OCI-LY3 (cell line): ENCODE results near the gene FUT7.
"Not testable (repeated sequence)": the region's sequence is repeated elsewhere in the genome, so short reads cannot be mapped to it uniquely, and the experiment has no call there.

Experiments
- H2AFZ ChIP-seq: fragments of 200-600, 300-600 bp; shearing (Covaris generic); 2 replicates; pipeline ENCODE4 v1.6.0; 2014; ENCODE audit warnings: antibody characterized with exemption, low read depth, low read length
- H3K27ac ChIP-seq: fragments of 200-600, 300-600 bp; sonication (generic); 2 replicates; pipeline ENCODE4 v1.5.1; 2014; ENCODE audit warnings: mild to moderate bottlenecking, low read length, moderate library complexity, mixed read lengths
- H3K27me3 ChIP-seq: fragments of 200-600, 300-600 bp; sonication (generic); 2 replicates; pipeline ENCODE4 v1.6.1; 2014; ENCODE audit warnings: low read depth, low read length, mixed read lengths
- H3K36me3 ChIP-seq: fragments of 200-600, 300-600 bp; sonication (generic); replicated peaks from 2 replicates; pipeline ENCODE3; 2014; ENCODE audit warnings: low read depth, low read length, mixed read lengths
- H3K4me1 ChIP-seq: fragments of 300-600, 200-600 bp; sonication (generic); 2 replicates; pipeline ENCODE4 v1.6.1; 2014; ENCODE audit warnings: low read length, mixed read lengths
- H3K4me2 ChIP-seq: fragments of 200-600, 300-600 bp; sonication (generic); 2 replicates; pipeline ENCODE4 v1.6.1; 2014; ENCODE audit warnings: low read length, mixed read lengths
- H3K4me3 ChIP-seq: fragments of 300-600, 200-600 bp; sonication (generic); 2 replicates; pipeline ENCODE4 v1.5.1; 2014; ENCODE audit warnings: antibody characterized with exemption, mild to moderate bottlenecking, low read length, moderate library complexity
- H3K79me2 ChIP-seq: fragments of 300-600, 200-600 bp; shearing (Covaris generic); 2 replicates; pipeline ENCODE4 v1.6.1; 2014; ENCODE audit warnings: mild to moderate bottlenecking, low read length, mixed read lengths
- H3K9ac ChIP-seq: fragments of 300-600, 200-600 bp; shearing (Covaris generic); 2 replicates; pipeline ENCODE4 v1.6.0; 2014; ENCODE audit warnings: mild to moderate bottlenecking, low read length, moderate library complexity
- H3K9me3 ChIP-seq: fragments of 200-600, 300-600 bp; shearing (Covaris generic); 2 replicates; pipeline ENCODE4 v1.6.1; 2014; ENCODE audit warnings: low read length, mixed read lengths; ENCODE audit not compliant: insufficient read depth
- H4K20me1 ChIP-seq: fragments of 200-600, 300-600 bp; sonication (generic); 2 replicates; pipeline ENCODE4 v1.6.1; 2016; ENCODE audit warnings: low read length, mixed read lengths; ENCODE audit not compliant: insufficient read depth
- EZH2phosphoT487 ChIP-seq: fragments of 200-600 bp; shearing (Covaris generic); IDR thresholded peaks from 2 replicates; pipeline ENCODE4 v1.6.1; 2018; ENCODE audit warnings: antibody characterized with exemption, mixed run types, low read depth
- TF ChIP-seq, protein P1 (sequence below): fragments of 200-600, 300-600 bp; sonication (generic); IDR thresholded peaks from 2 replicates; pipeline ENCODE4 v1.5.1; 2014; ENCODE audit warnings: antibody characterized with exemption, low read length, low read depth

Gene FUT7

DNA sequence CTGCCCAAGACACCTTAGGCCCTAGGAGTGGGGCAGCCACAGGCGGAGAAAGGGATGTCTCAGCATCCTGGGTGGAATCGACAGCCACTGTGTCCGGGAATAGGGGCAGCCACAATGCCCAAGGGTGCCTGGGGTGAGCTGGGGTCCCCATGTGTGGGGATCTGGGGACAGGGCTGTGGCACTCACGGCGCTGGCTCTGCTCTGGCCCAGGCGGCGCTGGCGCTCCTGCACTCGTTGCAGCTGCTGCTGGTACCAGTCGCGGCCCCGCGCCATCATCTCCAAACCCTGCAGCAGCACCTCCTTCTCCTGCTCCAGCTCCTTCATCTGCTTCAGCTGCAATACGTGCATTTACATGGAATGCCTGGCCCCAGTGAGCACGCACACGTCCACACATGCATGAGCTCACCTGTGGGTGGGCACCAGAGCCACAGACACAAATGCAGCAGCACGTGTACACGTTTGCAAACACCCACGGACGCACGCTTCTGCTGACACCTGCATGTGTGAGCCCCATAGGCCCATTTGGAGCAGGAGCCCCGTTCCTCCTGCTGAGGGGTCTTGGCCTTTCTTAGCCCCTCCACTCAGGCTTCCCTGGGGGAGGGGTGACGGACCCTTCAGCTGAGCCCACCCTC is 33.6 kb upstream of the FUT7 start:
- TF ChIP-seq, protein P1, sequence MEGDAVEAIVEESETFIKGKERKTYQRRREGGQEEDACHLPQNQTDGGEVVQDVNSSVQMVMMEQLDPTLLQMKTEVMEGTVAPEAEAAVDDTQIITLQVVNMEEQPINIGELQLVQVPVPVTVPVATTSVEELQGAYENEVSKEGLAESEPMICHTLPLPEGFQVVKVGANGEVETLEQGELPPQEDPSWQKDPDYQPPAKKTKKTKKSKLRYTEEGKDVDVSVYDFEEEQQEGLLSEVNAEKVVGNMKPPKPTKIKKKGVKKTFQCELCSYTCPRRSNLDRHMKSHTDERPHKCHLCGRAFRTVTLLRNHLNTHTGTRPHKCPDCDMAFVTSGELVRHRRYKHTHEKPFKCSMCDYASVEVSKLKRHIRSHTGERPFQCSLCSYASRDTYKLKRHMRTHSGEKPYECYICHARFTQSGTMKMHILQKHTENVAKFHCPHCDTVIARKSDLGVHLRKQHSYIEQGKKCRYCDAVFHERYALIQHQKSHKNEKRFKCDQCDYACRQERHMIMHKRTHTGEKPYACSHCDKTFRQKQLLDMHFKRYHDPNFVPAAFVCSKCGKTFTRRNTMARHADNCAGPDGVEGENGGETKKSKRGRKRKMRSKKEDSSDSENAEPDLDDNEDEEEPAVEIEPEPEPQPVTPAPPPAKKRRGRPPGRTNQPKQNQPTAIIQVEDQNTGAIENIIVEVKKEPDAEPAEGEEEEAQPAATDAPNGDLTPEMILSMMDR, result no peak
- H3K4me3 ChIP-seq, result no peak overlapping the region

DNA sequence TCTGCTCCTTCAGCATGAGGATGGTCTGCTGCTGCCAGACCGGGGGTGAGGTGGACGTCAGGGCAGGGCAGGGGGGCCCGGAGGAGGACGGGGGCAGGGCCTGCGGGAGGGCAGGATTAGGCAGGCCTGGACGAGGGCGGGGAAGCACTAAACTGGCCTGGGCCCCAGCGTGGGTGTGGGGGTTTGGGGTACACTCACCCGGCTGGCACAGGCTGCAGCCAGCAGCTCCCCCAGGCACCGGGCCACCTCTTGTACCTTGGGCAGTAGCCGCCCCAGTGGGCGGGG is 32.9 kb upstream of the FUT7 start:
- peaks cover 26% of the 10 kb centered on the region for H4K20me1 ChIP-seq
- H3K9me3 ChIP-seq, result no peaks in the 10 kb centered on the region
- no peak overlapping the region for H3K27ac ChIP-seq
- H3K4me1 ChIP-seq, result peaks cover 16% of the 10 kb centered on the region
- no peaks in the 10 kb centered on the region for H3K36me3 ChIP-seq
- peaks cover 15% of the 10 kb centered on the region for H3K79me2 ChIP-seq
- no peaks in the 10 kb centered on the region for H3K27me3 ChIP-seq
- no peak overlapping the region for H3K4me3 ChIP-seq
- TF ChIP-seq, protein P1, result no peak
- no peak for TF ChIP-seq EZH2phosphoT487
- no peak overlapping the region for H3K9ac ChIP-seq
- no peak overlapping the region for H3K4me2 ChIP-seq
- no peak overlapping the region for H2AFZ ChIP-seq

More for the DNA sequence above, 33.6 kb upstream of the FUT7 start:
- Histone ChIP-seq H3K9me3 (no peaks in the 10 kb centered on the region), H2AFZ (no peak overlapping the region), H3K4me1 (peaks cover 16% of the 10 kb centered on the region), H4K20me1 (peaks cover 26% of the 10 kb centered on the region), H3K27me3 (no peaks in the 10 kb centered on the region), H3K9ac (no peak overlapping the region), H3K79me2 (peaks cover 15% of the 10 kb centered on the region), H3K27ac (no peak overlapping the region), H3K36me3 (no peaks in the 10 kb centered on the region), H3K4me2 (no peak overlapping the region)

DNA sequence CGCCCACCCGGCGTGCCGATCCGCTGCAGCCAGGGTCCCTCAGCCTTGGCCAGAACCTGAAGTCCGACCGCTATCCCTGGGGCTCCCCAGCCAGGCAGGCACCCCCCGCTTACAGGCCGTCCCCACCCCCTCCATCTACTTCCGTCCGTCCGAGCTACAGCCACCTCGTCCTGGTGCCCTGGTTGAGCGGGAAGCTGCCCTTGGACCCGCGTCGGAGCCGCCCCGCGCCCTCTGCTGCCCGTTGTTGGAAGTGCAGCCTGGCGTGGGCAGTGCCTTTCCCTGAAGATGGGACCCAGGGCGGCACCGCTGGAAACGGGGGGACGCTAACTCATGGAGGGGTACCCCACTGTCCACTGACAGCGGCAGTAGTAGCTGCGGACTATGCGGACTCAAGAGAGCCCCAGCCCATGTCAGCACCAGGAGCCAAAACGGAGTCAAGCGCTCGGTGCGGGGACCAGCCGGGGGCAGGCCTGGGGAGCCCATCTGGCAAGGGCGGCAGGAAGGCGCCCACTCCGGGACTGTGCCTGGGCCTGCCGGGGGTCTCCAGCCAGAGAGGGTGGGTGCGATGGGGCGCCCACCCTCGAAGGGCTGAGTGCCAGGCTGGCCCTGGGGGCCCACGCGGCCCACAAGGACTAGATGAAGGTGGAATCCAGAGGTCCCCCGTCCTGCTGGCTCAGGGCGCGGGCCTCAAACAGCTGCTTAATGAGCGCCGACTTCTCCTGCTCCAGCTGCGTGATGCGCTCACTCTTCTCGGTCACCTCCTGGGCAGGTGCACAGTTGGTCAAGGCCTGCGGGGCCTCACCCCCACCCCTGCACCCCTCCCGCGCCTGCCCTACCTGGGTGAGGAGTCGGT is 32.4 kb upstream of the FUT7 start:
- Histone ChIP-seq H3K27me3 (no peaks in the 10 kb centered on the region), H3K9me3 (no peaks in the 10 kb centered on the region), H3K79me2 (peaks cover 11% of the 10 kb centered on the region), H3K27ac (no peak overlapping the region), H2AFZ (no peak overlapping the region), H3K4me1 (peaks cover 14% of the 10 kb centered on the region), H4K20me1 (peaks cover 23% of the 10 kb centered on the region), H3K4me3 (no peak overlapping the region), H3K9ac (no peak overlapping the region), H3K36me3 (no peaks in the 10 kb centered on the region), H3K4me2 (no peak overlapping the region)
- no peak for TF ChIP-seq EZH2phosphoT487
- TF ChIP-seq, protein P1, result peak; percentile 71

DNA sequence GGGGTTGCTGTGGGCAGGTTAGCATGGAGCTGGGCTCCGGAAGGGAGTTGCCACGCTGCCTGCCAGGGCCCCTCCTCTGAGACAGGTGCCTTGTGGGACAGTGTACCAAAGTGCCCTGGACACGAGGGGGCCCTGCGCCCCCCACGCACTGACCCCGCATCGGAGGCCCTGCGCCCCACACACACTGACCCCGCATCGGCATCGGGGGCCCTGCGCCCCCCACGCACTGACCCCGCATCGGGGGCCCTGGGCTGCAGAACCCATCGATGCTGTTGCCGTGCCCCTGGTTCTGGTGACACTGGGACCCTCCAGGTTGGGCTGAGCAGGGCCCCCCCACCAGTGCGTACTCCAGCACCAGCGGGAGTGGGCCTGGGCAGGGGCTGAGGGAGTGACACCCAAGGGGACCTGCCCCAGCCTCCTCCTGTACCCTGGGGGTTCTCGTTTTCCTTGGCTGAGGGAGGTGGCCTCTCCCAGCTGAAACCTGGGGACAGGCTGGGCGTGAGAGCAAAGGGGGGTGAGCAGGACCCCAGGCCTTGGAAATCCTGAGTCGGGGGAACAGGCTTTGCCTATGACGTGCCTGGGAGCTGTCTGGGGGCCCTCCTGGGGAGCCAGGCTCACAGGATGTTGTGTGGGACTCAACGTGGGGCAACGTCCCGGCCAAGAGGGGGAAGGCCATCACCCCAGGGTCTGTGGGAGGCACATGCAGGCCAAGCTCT is 31.6 kb upstream of the FUT7 start:
- no peaks in the 10 kb centered on the region for H3K27me3 ChIP-seq
- peaks cover 4% of the 10 kb centered on the region; the same call in 1 of the 2 replicates for H3K79me2 ChIP-seq
- TF ChIP-seq, protein P1, result no peak
- no peak for TF ChIP-seq EZH2phosphoT487
- H3K9ac ChIP-seq, result no peak overlapping the region
- no peak overlapping the region for H3K4me2 ChIP-seq
- H3K9me3 ChIP-seq, result no peaks in the 10 kb centered on the region
- no peak overlapping the region for H2AFZ ChIP-seq
- no peak overlapping the region for H3K27ac ChIP-seq
- no peak overlapping the region for H3K4me3 ChIP-seq
- no peaks in the 10 kb centered on the region for H3K36me3 ChIP-seq
- H4K20me1 ChIP-seq, result peaks cover 15% of the 10 kb centered on the region
- peaks cover 7% of the 10 kb centered on the region for H3K4me1 ChIP-seq

DNA sequence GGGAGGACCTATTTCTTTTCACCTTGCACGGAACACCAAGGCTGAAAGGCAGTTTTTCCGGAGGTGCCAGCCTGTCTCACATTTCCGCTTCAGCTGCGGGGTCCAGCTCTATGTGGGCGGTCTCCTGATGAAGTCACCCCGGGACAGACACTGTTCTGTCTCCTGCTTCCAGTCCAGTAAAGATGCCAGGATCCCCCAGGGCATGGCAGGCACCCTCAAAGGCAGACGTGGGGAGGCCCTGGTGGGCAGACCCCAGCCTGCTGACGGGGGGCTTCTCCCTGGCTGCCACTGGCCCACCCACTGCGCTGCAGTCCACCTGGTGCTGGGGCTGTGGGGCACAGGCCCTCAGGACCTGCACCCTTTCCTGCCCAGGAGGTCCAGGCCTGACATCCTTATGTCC is 30.9 kb upstream of the FUT7 start:
- H2AFZ ChIP-seq, result not testable (repeated sequence)

More for the DNA sequence above, 30.9 kb upstream of the FUT7 start:
- not testable (repeated sequence) for H3K9me3 ChIP-seq, H3K79me2 ChIP-seq, H3K4me3 ChIP-seq, H4K20me1 ChIP-seq, H3K27me3 ChIP-seq, H3K4me2 ChIP-seq, H3K36me3 ChIP-seq, H3K9ac ChIP-seq, H3K27ac ChIP-seq, H3K4me1 ChIP-seq
